Calu3 (cell line): ENCODE results near the gene RNF113B. TPM values are rescaled to one million over a fixed set of nuclear protein-coding genes. Genes with fewer than 3 reads are reported as not detected.

Experiments
- BruUV-seq: library from RNA; stranded (reverse); fragments of 400-500 nt; replicated peaks from 2 replicates; lab custom pipeline; 2021; lab: Mats Ljungman, UMichigan
- CTCF ChIA-PET: fragments of 300-600 bp; sonication (Branson Sonifier 250); formaldehyde crosslinking; loops from one replicate; lab custom pipeline; 2022; ENCODE audit warnings: antibody characterized with exemption; lab: Charles Lee
- DNase-seq: peaks from one replicate; pipeline ENCODE4 v3.0.0; 2022
- H3K27ac Mint-ChIP-seq: one replicate; pipeline ENCODE4 v1.8.0; 2022; ENCODE audit warnings: mixed read lengths; ENCODE audit not compliant: unreplicated experiment
- H3K27me3 Mint-ChIP-seq: one replicate; pipeline ENCODE4 v1.8.0; 2022; ENCODE audit warnings: mixed read lengths; ENCODE audit not compliant: unreplicated experiment
- H3K36me3 Mint-ChIP-seq: one replicate; pipeline ENCODE4 v1.8.0; 2022; ENCODE audit warnings: mild to moderate bottlenecking, moderate library complexity, mixed read lengths; ENCODE audit not compliant: insufficient read depth, unreplicated experiment
- H3K4me1 Mint-ChIP-seq: one replicate; pipeline ENCODE4 v1.8.0; 2022; ENCODE audit warnings: mild to moderate bottlenecking, low read depth, mixed read lengths; ENCODE audit not compliant: unreplicated experiment
- H3K4me3 Mint-ChIP-seq: one replicate; pipeline ENCODE4 v1.8.0; 2022; ENCODE audit warnings: mild to moderate bottlenecking, low read depth, moderate library complexity, mixed read lengths; ENCODE audit not compliant: unreplicated experiment
- H3K9me3 Mint-ChIP-seq: one replicate; pipeline ENCODE4 v1.8.0; 2022; ENCODE audit warnings: low read depth, mixed read lengths; ENCODE audit not compliant: unreplicated experiment
- CTCF ChIP-seq: fragments of 200-600 bp; IDR thresholded peaks from one replicate; pipeline ENCODE4 v1.8.0; 2022; ENCODE audit warnings: antibody characterized with exemption; ENCODE audit not compliant: unreplicated experiment
- intact Hi-C: fragments of 100-400 bp; cut with micrococcal nuclease; formaldehyde crosslinking; loops from one replicate; pipeline ENCODE4 v1.10.0; 2022; ENCODE audit not compliant: unreplicated experiment
- total RNA-seq: library from RNA; stranded (reverse); gene quantifications from 2 replicates; pipeline ENCODE4 v1.2.3, GENCODE V29; 2022

Gene RNF113B
- total RNA-seq, 1 experiment from 2014 or later = not detected

- H3K4me3 Mint-ChIP-seq = no peak overlapping the region
- no peak for TF ChIP-seq CTCF
- CTCF ChIA-PET = interaction anchor here (0.7 kb wide), 1 partner anchor 572 kb away, joined by 4 read pairs; no protein-coding TSS in a partner anchor
Observed at GRCh38 chr13:98223741-98224140, 46.7 kb upstream of the RNF113B start.

GRCh38 chr13:98222816-98223215 lies 45.7 kb upstream of the RNF113B start:
- H3K9me3 Mint-ChIP-seq = no peaks in the 10 kb centered on the region
- no peaks in the 10 kb centered on the region for H3K36me3 Mint-ChIP-seq
- DNase-seq = no peak
- H3K4me1 Mint-ChIP-seq = no peaks in the 10 kb centered on the region
- intact Hi-C loops = no loop called here
- CTCF ChIA-PET = no interaction called here
- no peaks in the 10 kb centered on the region for H3K27me3 Mint-ChIP-seq
- BruUV-seq = no TSS peak
- no peak overlapping the region for H3K4me3 Mint-ChIP-seq
- H3K27ac Mint-ChIP-seq = no peak overlapping the region
- no peak for TF ChIP-seq CTCF

More at GRCh38 chr13:98223741-98224140, 46.7 kb upstream of the RNF113B start:
- H3K27me3 Mint-ChIP-seq = no peaks in the 10 kb centered on the region
- no TSS peak for BruUV-seq
- H3K27ac Mint-ChIP-seq = no peak overlapping the region
- no peaks in the 10 kb centered on the region for H3K4me1 Mint-ChIP-seq
- intact Hi-C loops = no loop called here
- no peak for DNase-seq
- no peaks in the 10 kb centered on the region for H3K9me3 Mint-ChIP-seq
- no peaks in the 10 kb centered on the region for H3K36me3 Mint-ChIP-seq

DNA sequence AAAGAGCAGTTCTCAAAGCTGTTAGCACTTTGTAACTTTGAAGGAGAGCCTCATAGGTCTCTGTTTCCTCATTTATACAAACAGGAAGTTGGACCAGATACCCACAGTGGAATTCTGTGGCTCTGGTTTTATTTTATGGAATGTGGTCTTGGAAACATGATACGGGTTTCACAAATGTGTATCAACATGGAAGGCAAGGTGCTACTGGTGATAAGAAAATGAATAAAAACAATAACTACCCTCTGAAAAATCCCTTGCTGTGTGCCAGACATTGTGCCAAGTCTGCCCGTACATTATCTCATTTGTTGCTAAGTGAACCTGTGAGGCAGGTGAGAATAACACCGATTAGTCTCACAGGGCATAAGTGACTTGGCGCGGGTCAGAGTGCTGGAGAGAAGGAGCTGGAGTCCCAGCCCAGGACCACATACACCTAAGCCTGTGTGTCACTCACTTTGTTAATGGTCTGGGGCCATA lies 45.0 kb upstream of the RNF113B start:
- no peak for TF ChIP-seq CTCF
- no peaks in the 10 kb centered on the region for H3K27me3 Mint-ChIP-seq
- CTCF ChIA-PET = no interaction called here
- no TSS peak for BruUV-seq
- intact Hi-C loops = no loop called here
- DNase-seq = no peak
- no peaks in the 10 kb centered on the region for H3K4me1 Mint-ChIP-seq
- H3K36me3 Mint-ChIP-seq = no peaks in the 10 kb centered on the region
- H3K4me3 Mint-ChIP-seq = no peak overlapping the region
- H3K27ac Mint-ChIP-seq = no peak overlapping the region
- H3K9me3 Mint-ChIP-seq = no peaks in the 10 kb centered on the region

DNA sequence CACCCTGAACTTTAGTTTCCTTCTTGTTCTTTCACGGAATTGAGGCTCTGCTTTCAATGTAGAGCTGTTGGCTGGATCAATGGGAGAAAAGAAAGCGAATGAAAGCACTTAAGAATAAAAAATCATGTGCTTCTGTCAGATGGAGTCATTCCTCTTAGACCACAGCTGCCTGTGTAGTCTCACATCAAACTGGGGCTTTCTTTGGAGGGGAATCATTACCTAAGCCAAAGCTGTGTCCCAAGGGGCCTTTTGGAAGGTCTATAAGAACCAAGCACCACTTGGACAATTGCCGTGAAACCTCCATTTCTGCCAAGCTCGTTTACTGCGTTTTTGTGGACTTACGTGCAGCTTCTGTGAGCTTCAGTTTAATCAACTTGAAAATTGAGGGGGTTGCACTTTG lies 44.2 kb upstream of the RNF113B start:
- Mint-ChIP-seq H3K27me3 (no peaks in the 10 kb centered on the region), H3K9me3 (no peaks in the 10 kb centered on the region), H3K27ac (no peak overlapping the region), H3K4me3 (no peak overlapping the region), H3K36me3 (no peaks in the 10 kb centered on the region), H3K4me1 (no peaks in the 10 kb centered on the region)
- CTCF ChIA-PET = no interaction called here
- TF ChIP-seq CTCF = no peak
- no TSS peak for BruUV-seq
- intact Hi-C loops = no loop called here
- DNase-seq = no peak
